GM06990 (cell line): ENCODE results near the gene ZNF467.

Source experiments
- DNase-seq: peaks from one replicate; pipeline ENCODE4 v3.0.0-alpha.2; 2011; ENCODE audit not compliant: insufficient read length; ENCODE audit errors: extremely low read depth
- H3K27me3 ChIP-seq: replicated peaks from 2 replicates; pipeline ENCODE4 v1.6.0; 2011; ENCODE audit warnings: low read length; ENCODE audit not compliant: control insufficient read depth, insufficient read depth
- H3K36me3 ChIP-seq: 2 replicates; pipeline ENCODE4 v1.5.1; 2011; ENCODE audit warnings: low read length; ENCODE audit not compliant: control insufficient read depth, insufficient read depth
- H3K4me3 ChIP-seq: replicated peaks from 2 replicates; pipeline ENCODE4 v1.5.1; 2011; ENCODE audit warnings: low read depth, mild to moderate bottlenecking, control low read depth, low read length
- TF ChIP-seq, protein P1 (sequence below): IDR thresholded peaks from 2 replicates; pipeline ENCODE4 v1.5.1; 2011; ENCODE audit warnings: low read length, control low read depth, mild to moderate bottlenecking, inconsistent platforms; ENCODE audit not compliant: insufficient read depth, poor library complexity, severe bottlenecking

ZNF467 gene

DNA sequence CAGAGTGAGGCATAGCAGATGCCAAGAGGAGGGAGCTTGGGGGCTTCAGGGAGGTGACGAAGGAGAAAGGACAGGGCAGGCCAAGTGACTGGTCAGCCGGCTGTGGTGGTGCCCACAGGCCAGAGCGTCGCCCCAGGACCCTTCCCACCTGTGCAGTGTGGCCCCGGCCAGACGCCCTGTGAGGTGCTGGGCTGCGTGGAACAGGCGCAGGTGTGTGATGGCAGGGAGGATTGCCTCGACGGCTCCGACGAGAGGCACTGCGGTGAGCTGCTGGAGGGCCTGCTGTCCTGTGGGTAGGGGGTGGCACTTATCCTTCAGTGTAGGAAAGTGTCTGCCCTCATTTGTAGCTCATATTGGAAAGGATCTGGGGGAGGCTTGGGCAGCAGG is 26.8 kb upstream of the ZNF467 start:
- H3K4me3 ChIP-seq, result no peak overlapping the region
- no peaks in the 10 kb centered on the region for H3K27me3 ChIP-seq
- DNase-seq, result no peak
- TF ChIP-seq, protein P1, sequence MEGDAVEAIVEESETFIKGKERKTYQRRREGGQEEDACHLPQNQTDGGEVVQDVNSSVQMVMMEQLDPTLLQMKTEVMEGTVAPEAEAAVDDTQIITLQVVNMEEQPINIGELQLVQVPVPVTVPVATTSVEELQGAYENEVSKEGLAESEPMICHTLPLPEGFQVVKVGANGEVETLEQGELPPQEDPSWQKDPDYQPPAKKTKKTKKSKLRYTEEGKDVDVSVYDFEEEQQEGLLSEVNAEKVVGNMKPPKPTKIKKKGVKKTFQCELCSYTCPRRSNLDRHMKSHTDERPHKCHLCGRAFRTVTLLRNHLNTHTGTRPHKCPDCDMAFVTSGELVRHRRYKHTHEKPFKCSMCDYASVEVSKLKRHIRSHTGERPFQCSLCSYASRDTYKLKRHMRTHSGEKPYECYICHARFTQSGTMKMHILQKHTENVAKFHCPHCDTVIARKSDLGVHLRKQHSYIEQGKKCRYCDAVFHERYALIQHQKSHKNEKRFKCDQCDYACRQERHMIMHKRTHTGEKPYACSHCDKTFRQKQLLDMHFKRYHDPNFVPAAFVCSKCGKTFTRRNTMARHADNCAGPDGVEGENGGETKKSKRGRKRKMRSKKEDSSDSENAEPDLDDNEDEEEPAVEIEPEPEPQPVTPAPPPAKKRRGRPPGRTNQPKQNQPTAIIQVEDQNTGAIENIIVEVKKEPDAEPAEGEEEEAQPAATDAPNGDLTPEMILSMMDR, result no peak
- no peaks in the 10 kb centered on the region for H3K36me3 ChIP-seq

DNA sequence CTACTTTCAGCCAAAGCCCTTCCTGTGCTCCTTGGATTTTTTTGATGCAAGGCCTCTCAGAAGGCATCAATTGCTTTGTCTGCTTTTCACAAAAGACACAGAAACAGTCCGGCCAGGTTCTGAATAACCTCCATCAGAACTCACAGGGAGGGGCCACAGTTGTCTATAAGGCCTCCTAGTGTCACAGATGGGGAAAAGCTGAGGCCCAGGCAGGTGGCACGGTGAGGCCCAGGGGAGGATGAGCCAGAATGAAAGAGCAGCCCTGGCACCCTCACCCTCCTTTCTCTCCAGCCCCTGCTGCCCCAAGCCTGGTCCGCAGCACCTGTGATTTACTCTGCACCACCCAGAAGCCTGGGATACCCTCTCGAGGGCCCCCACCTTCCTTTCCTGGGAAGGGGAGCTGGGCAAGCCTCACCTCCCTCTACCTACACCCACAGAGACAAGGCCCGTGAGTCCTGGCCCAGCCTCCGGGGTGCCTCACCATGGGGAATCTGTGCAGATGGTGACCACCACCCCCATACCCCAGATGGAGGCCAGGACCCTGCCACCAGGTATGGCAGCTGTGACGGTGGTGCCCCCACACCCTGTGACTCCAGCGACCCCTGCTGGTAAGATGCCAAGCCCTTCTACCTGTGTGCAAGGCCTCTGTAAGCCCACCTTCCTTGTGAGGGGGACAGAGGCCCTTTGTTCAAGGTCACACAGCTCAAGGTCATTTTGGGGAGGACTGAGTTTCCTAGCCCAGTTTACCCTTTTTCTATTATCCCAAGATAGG is 26.2 kb upstream of the ZNF467 start:
- no peaks in the 10 kb centered on the region for H3K27me3 ChIP-seq
- DNase-seq, result no peak
- no peak overlapping the region for H3K4me3 ChIP-seq
- H3K36me3 ChIP-seq, result no peaks in the 10 kb centered on the region
- TF ChIP-seq, protein P1, result peak; percentile 81

DNA sequence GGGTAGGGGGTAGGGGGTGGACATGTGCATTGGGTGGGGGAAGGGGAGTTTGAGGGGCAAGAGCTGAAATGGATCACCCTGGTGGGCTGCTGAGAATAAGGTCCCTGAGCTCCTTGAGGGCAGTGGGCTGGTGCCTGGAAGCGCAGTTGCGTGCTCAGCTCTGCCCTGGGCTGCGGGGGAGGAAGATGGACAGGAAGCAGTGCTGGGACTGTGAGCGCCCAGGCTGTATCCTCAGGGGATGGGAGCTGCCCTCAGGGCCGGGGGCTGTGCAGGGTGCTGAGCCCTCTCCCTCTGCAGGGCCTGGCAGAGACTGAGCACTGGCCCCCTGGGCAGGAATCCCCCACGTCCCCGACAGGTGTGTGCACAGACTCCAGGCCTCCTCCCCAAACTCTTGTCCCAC is 24.4 kb upstream of the ZNF467 start:
- no peak overlapping the region for H3K4me3 ChIP-seq
- H3K36me3 ChIP-seq, result no peaks in the 10 kb centered on the region
- no peaks in the 10 kb centered on the region for H3K27me3 ChIP-seq
- TF ChIP-seq, protein P1, result no peak
- no peak for DNase-seq

DNA sequence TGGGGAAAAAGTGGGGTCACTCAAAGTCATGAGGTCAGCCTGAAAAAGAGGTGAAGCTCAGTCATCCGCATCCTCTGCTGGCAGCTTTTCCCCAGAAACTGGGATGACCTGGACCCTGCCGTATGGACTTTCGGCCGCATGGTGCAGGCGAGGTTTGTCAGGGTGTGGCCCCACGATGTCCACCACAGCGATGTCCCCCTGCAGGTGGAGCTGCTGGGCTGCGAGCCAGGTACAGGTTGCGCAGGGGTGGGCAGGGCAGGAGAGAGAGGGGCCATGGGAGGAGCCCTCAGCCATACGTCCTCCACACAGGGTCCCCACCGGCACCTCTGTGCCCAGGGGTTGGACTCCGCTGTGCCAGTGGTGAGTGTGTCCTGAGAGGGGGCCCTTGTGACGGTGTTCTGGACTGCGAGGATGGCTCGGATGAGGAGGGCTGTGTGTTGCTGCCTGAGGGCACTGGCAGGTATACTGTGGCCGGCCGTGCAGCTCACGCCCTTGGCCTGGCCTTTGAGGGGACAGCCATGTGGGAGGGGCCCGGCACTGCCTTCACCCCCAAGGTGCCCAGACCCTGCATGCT is 23.0 kb upstream of the ZNF467 start:
- TF ChIP-seq, protein P1, result no peak
- Histone ChIP-seq H3K27me3 (no peaks in the 10 kb centered on the region; the same call in 1 of the 2 replicates), H3K36me3 (no peaks in the 10 kb centered on the region), H3K4me3 (no peak overlapping the region)
- no peak for DNase-seq

DNA sequence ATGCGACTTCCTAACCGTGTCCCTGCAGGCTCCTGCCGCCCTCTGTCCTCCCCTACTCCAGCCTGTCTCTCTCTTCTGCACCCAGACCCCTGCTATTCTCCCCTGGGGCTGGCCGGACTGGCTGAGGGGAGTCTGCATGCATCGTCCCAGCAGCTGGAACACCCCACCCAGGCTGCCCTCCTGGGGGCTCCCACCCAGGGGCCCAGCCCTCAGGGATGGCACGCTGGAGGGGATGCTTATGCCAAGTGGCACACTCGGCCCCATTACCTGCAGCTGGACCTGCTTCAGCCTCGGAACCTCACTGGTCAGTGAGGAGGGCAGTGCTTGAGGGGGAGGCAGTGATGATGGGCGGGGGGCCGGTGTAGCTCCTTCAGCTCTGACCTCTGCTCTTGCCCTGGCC is 21.7 kb upstream of the ZNF467 start:
- Histone ChIP-seq H3K27me3 (no peaks in the 10 kb centered on the region; the same call in 1 of the 2 replicates), H3K4me3 (no peak overlapping the region), H3K36me3 (no peaks in the 10 kb centered on the region)
- DNase-seq, result no peak
- TF ChIP-seq, protein P1, result no peak

DNA sequence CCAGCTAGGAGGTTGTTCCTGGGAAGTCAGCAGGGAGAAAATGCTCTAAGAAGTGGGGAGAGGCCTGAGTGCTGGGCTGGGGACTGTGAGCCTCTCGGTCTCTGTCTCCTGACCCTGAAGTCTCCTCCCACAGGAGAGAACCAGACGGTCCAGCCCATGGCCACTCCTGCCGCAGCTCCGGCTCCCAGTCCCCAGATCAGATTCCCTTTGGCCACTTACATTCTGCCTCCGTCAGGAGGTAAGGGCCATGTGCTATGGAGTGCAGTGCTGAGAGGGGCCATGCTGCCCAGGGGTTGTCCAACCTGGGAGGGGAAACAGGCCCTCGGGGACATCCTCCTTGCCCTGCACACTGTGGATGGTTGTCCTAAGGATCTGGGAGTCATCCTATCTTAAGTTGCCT is 21.3 kb upstream of the ZNF467 start:
- no peak overlapping the region for H3K4me3 ChIP-seq
- TF ChIP-seq, protein P1, result no peak
- no peaks in the 10 kb centered on the region; the same call in 1 of the 2 replicates for H3K27me3 ChIP-seq
- no peaks in the 10 kb centered on the region for H3K36me3 ChIP-seq
- no peak for DNase-seq
